ENCODE measurements around the gene STRN.

The STRN gene

GRCh38 chr2:36906277-36906676, 60.1 kb downstream of the STRN start:
- Histone ChIP-seq H3K36me3 (ENCODE audit: insufficient read depth, low read length) (peaks cover 18% of the 10 kb centered on the region; the same call in 1 of the 2 replicates), H3K9me3 (ENCODE audit: low read length) (no peaks in the 10 kb centered on the region), H3K9me2 (ENCODE audit: low read depth, low read length) (no peaks in the 10 kb centered on the region), H3K79me2 (ENCODE audit: insufficient read depth, low read length) (no peaks in the 10 kb centered on the region), H3K9ac (ENCODE audit: low read length) (no peak overlapping the region), H3F3A (ENCODE audit: insufficient read depth, low read length) (0 out of 2 replicates have a peak, but pooled peaks cover 3% of the 10 kb centered on the region), H3K4me1 (ENCODE audit: insufficient read depth, low read length, severe bottlenecking) (no peaks in the 10 kb centered on the region), H3K27ac (ENCODE audit: low read depth, low read length, poor library complexity, severe bottlenecking) (no peak overlapping the region), H3K4me2 (ENCODE audit: low read length) (no peak overlapping the region), H4K20me1 (ENCODE audit: insufficient read depth, low read length) (no peaks in the 10 kb centered on the region), H2AFZ (ENCODE audit: low read length) (no peak overlapping the region), H3K4me3 (ENCODE audit: low read depth, low read length, poor library complexity, severe bottlenecking) (no peak overlapping the region), H3K27me3 (ENCODE audit: insufficient read depth, low read length) (no peaks in the 10 kb centered on the region)
- no peak for TF ChIP-seq EZH2 (IDR thresholded peaks at IDR 0.05; ENCODE audit: borderline replicate concordance, low read length)
- TF ChIP-seq CTCF (IDR thresholded peaks at IDR 0.05; ENCODE audit: low read length): no peak

DNA sequence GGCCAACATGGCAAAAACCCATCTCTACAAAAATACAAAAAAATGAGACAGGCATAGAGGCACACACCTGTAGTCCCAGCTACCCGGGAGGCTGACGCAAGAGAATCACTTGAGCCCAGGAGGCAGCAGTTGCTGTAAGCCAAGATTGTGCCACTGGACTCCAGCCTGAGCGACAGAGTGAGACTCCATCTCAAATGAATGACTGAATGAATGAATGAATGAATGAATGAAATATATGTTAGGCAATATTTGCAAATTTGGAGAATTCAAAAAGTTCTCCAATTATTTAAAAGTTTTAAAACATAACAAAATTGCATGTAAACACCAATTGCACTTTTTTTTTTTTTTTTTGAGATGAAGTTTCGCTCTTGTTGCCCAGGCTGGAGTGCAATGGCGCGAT, 61.7 kb downstream of the STRN start:
- no peak for TF ChIP-seq EZH2 (IDR thresholded peaks at IDR 0.05; ENCODE audit: borderline replicate concordance, low read length)
- no peak for TF ChIP-seq CTCF (IDR thresholded peaks at IDR 0.05; ENCODE audit: low read length)
- H3K27ac ChIP-seq (ENCODE audit: low read depth, low read length, poor library complexity, severe bottlenecking): no peak overlapping the region

GRCh38 chr2:36902385-36903120, 63.8 kb downstream of the STRN start:
- H3K79me2 ChIP-seq (ENCODE audit: insufficient read depth, low read length): no peaks in the 10 kb centered on the region
- TF ChIP-seq EZH2 (IDR thresholded peaks at IDR 0.05; ENCODE audit: borderline replicate concordance, low read length) (no peak), CTCF (IDR thresholded peaks at IDR 0.05; ENCODE audit: low read length) (no peak)
- no peak overlapping the region for H3K4me3 ChIP-seq (ENCODE audit: low read depth, low read length, poor library complexity, severe bottlenecking)
- no peaks in the 10 kb centered on the region for H4K20me1 ChIP-seq (ENCODE audit: insufficient read depth, low read length)
- no peak overlapping the region for H3K9ac ChIP-seq (ENCODE audit: low read length)
- H3K9me2 ChIP-seq (ENCODE audit: low read depth, low read length): no peaks in the 10 kb centered on the region
- H3F3A ChIP-seq (ENCODE audit: insufficient read depth, low read length): no peaks in the 10 kb centered on the region
- H3K27ac ChIP-seq (ENCODE audit: low read depth, low read length, poor library complexity, severe bottlenecking): no peak overlapping the region
- no peaks in the 10 kb centered on the region for H3K9me3 ChIP-seq (ENCODE audit: low read length)
- H2AFZ ChIP-seq (ENCODE audit: low read length): no peak overlapping the region
- no peaks in the 10 kb centered on the region for H3K4me1 ChIP-seq (ENCODE audit: insufficient read depth, low read length, severe bottlenecking)
- no peaks in the 10 kb centered on the region for H3K27me3 ChIP-seq (ENCODE audit: insufficient read depth, low read length)
- H3K4me2 ChIP-seq (ENCODE audit: low read length): no peak overlapping the region
- peaks cover 15% of the 10 kb centered on the region; the same call in 1 of the 2 replicates for H3K36me3 ChIP-seq (ENCODE audit: insufficient read depth, low read length)

More for the DNA sequence above, 61.7 kb downstream of the STRN start:
- no peak overlapping the region for H3K4me3 ChIP-seq (ENCODE audit: low read depth, low read length, poor library complexity, severe bottlenecking)
- H3K79me2 ChIP-seq (ENCODE audit: insufficient read depth, low read length): no peaks in the 10 kb centered on the region
- H2AFZ ChIP-seq (ENCODE audit: low read length): no peak overlapping the region
- H3K9me2 ChIP-seq (ENCODE audit: low read depth, low read length): no peaks in the 10 kb centered on the region
- H4K20me1 ChIP-seq (ENCODE audit: insufficient read depth, low read length): no peaks in the 10 kb centered on the region
- H3K4me2 ChIP-seq (ENCODE audit: low read length): no peak overlapping the region
- H3K9ac ChIP-seq (ENCODE audit: low read length): no peak overlapping the region
- no peaks in the 10 kb centered on the region for H3K9me3 ChIP-seq (ENCODE audit: low read length)
- peaks cover 18% of the 10 kb centered on the region; the same call in 1 of the 2 replicates for H3K36me3 ChIP-seq (ENCODE audit: insufficient read depth, low read length)
- no peaks in the 10 kb centered on the region for H3F3A ChIP-seq (ENCODE audit: insufficient read depth, low read length)
- no peaks in the 10 kb centered on the region for H3K4me1 ChIP-seq (ENCODE audit: insufficient read depth, low read length, severe bottlenecking)
- no peaks in the 10 kb centered on the region for H3K27me3 ChIP-seq (ENCODE audit: insufficient read depth, low read length)
